SK-N-SH (cell line): ENCODE data around the gene NRG3. TPM values are rescaled to one million over a fixed set of nuclear protein-coding genes. Genes with fewer than 3 reads are reported as not detected.
A peak's percentile ranks its signal among the peaks of the same experiment; 100 is the strongest.

ENCODE experiments used
- CTCF ChIA-PET: fragments of 300-600, 350-600 bp; formaldehyde crosslinking; extraction: SDS; loops from one replicate; lab custom pipeline; 2021; lab: Yijun Ruan, JAX
- POLR2A ChIA-PET: fragments of 350-600 bp; sonication (Branson Sonifier 250); formaldehyde crosslinking; extraction: SDS; loops from one replicate; lab custom pipeline; 2020; ENCODE audit warnings: antibody characterized with exemption, inconsistent platforms; lab: Yijun Ruan, JAX
- DNase-seq: peaks from one replicate; pipeline ENCODE4 v3.0.0; 2012
- H2AFZ ChIP-seq: fragments of 200-600 bp; sonication (generic); 2 replicates; pipeline ENCODE4 v1.8.1; 2016; ENCODE audit warnings: antibody characterized with exemption, mild to moderate bottlenecking, low read depth
- H3F3A ChIP-seq: fragments of 200-600 bp; sonication (generic); replicated peaks from 2 replicates; pipeline ENCODE3; 2016; ENCODE audit warnings: antibody characterized with exemption, mild to moderate bottlenecking; ENCODE audit not compliant: insufficient read depth
- H3K27ac ChIP-seq, 2 experiments: fragments of 200-500 bp in 1 of 2; fragments of 200-600 bp in 1 of 2; sonication (Bioruptor generic) in 1 of 2; sonication (generic), shearing (Covaris generic) in 1 of 2; 2 replicates each; pipeline versions ENCODE4 v1.5.1 to v1.6.1; 2014 to 2016; ENCODE audit warnings: low read depth in 2 of 2, inconsistent platforms in 1 of 2, low read length in 1 of 2, mild to moderate bottlenecking in 1 of 2, mixed read lengths in 1 of 2
- H3K27me3 ChIP-seq: fragments of 200-600 bp; sonication (generic), shearing (Covaris generic); 2 replicates; pipeline ENCODE4 v1.6.1; 2016; ENCODE audit warnings: mixed run types; ENCODE audit not compliant: insufficient read depth
- H3K36me3 ChIP-seq, 2 experiments: fragments of 200-500 bp in 1 of 2; fragments of 200-600 bp in 1 of 2; sonication (Bioruptor generic) in 1 of 2; sonication (generic) in 1 of 2; replicated peaks in 1 of 2; 2 replicates each; pipeline versions ENCODE3 to v1.5.1; 2014 to 2016; ENCODE audit warnings: low read length in 1 of 2, mild to moderate bottlenecking in 1 of 2; ENCODE audit not compliant: insufficient read depth in 2 of 2, control insufficient read depth in 1 of 2
- H3K4me1 ChIP-seq, 2 experiments: fragments of 200-500 bp in 1 of 2; fragments of 200-600 bp in 1 of 2; sonication (Bioruptor generic) in 1 of 2; sonication (generic), shearing (Covaris generic) in 1 of 2; 2 replicates each; pipeline versions ENCODE4 v1.5.1 to v1.6.1; 2014 to 2016; ENCODE audit warnings: low read depth in 1 of 2, low read length in 1 of 2, mixed run types in 1 of 2; ENCODE audit not compliant: insufficient read depth in 2 of 2, control insufficient read depth in 1 of 2
- H3K4me2 ChIP-seq: fragments of 200-600 bp; sonication (generic), shearing (Covaris generic); 2 replicates; pipeline ENCODE4 v1.6.1; 2017; ENCODE audit warnings: mixed run types
- H3K4me3 ChIP-seq, 2 experiments: fragments of 200-500 bp in 1 of 2; fragments of 200-600 bp in 1 of 2; sonication (Bioruptor generic) in 1 of 2; sonication (generic), shearing (Covaris generic) in 1 of 2; 2 replicates each; pipeline versions ENCODE4 v1.5.1 to v1.8.1; 2014 to 2016; ENCODE audit warnings: low read depth in 2 of 2, inconsistent platforms in 1 of 2, low read length in 1 of 2, mild to moderate bottlenecking in 1 of 2, mixed read lengths in 1 of 2, moderate library complexity in 1 of 2
- H3K79me2 ChIP-seq: fragments of 200-600 bp; sonication (generic); 2 replicates; pipeline ENCODE4 v1.8.1; 2017; ENCODE audit warnings: mild to moderate bottlenecking; ENCODE audit not compliant: insufficient read depth
- H3K9ac ChIP-seq: fragments of 200-600 bp; sonication (generic); 2 replicates; pipeline ENCODE4 v1.6.1; 2017; ENCODE audit warnings: mixed run types
- H3K9me2 ChIP-seq: fragments of 200-600 bp; sonication (generic); 2 replicates; pipeline ENCODE4 v1.6.1; 2017; ENCODE audit warnings: mixed run types
- H3K9me3 ChIP-seq: fragments of 200-600 bp; sonication (generic); 2 replicates; pipeline ENCODE4 v1.6.1; 2017; ENCODE audit warnings: mixed run types, mild to moderate bottlenecking, moderate library complexity
- H4K20me1 ChIP-seq: fragments of 200-600 bp; sonication (generic); 2 replicates; pipeline ENCODE4 v1.6.1; 2017; ENCODE audit warnings: mild to moderate bottlenecking, mixed run types; ENCODE audit not compliant: insufficient read depth
- CHD2 ChIP-seq: fragments of 150-350 bp; IDR thresholded peaks from 2 replicates; pipeline ENCODE4 v1.6.1; 2018; ENCODE audit warnings: low read length; ENCODE audit not compliant: partially characterized antibody
- ELF1 ChIP-seq: IDR thresholded peaks from 2 replicates; pipeline ENCODE4 v1.4.0; 2012
- EP300 ChIP-seq, 2 experiments: IDR thresholded peaks; 2 replicates each; pipeline versions ENCODE4 v1.4.0 to v1.6.1; 2012; ENCODE audit warnings: borderline replicate concordance in 1 of 2, low read depth in 1 of 2, low read length in 1 of 2
- FOSL2 ChIP-seq: IDR thresholded peaks from 2 replicates; pipeline ENCODE4 v1.4.0; 2012; ENCODE audit warnings: low read depth, mild to moderate bottlenecking, moderate library complexity, borderline replicate concordance
- FOXJ3 ChIP-seq: sonication (generic); formaldehyde crosslinking; IDR thresholded peaks from 2 replicates; pipeline ENCODE4 v1.5.1; 2020; ENCODE audit warnings: mild to moderate bottlenecking, missing genetic modification reagents
- FOXM1 ChIP-seq: IDR thresholded peaks from 2 replicates; pipeline ENCODE4 v1.4.0; 2012; ENCODE audit warnings: low read depth, mild to moderate bottlenecking
- GABPA ChIP-seq: IDR thresholded peaks from 2 replicates; pipeline ENCODE4 v1.4.0; 2012; ENCODE audit warnings: low read depth, mild to moderate bottlenecking
- GATA2 ChIP-seq: sonication (generic); formaldehyde crosslinking; IDR thresholded peaks from 2 replicates; pipeline ENCODE4 v1.5.0; 2020; ENCODE audit warnings: mild to moderate bottlenecking, missing genetic modification reagents
- MEF2A ChIP-seq: IDR thresholded peaks from 2 replicates; pipeline ENCODE4 v1.4.0; 2012; ENCODE audit warnings: low read depth, borderline replicate concordance
- MXI1 ChIP-seq: IDR thresholded peaks from 2 replicates; pipeline ENCODE4 v1.6.1; 2012; ENCODE audit warnings: mild to moderate bottlenecking, low read depth, low read length, improper control_type of control experiment
- NFIC ChIP-seq: IDR thresholded peaks from 2 replicates; pipeline ENCODE4 v1.4.0; 2012; ENCODE audit warnings: borderline replicate concordance
- NRF1 ChIP-seq: IDR thresholded peaks from 2 replicates; pipeline ENCODE4 v1.6.1; 2012; ENCODE audit warnings: low read depth, mild to moderate bottlenecking, low read length
- POLR2AphosphoS5 ChIP-seq: IDR thresholded peaks from 2 replicates; pipeline ENCODE4 v1.6.1; 2012; ENCODE audit warnings: low read depth, low read length
- RCOR1 ChIP-seq: fragments of 150-350 bp; IDR thresholded peaks from 2 replicates; pipeline ENCODE4 v1.6.1; 2017; ENCODE audit warnings: antibody characterized with exemption, low read length
- RFX5 ChIP-seq: IDR thresholded peaks from 2 replicates; pipeline ENCODE4 v1.6.1; 2012; ENCODE audit warnings: mild to moderate bottlenecking, improper control_type of control experiment, low read length
- SIN3A ChIP-seq: IDR thresholded peaks from 2 replicates; pipeline ENCODE4 v1.6.1; 2012; ENCODE audit warnings: low read depth, mild to moderate bottlenecking, low read length, moderate library complexity, borderline replicate concordance
- TAF1 ChIP-seq: IDR thresholded peaks from 2 replicates; pipeline ENCODE4 v1.6.1; 2012; ENCODE audit warnings: low read depth, mild to moderate bottlenecking, low read length, moderate library complexity, borderline replicate concordance
- TEAD4 ChIP-seq: IDR thresholded peaks from 2 replicates; pipeline ENCODE4 v1.4.0; 2012; ENCODE audit warnings: mild to moderate bottlenecking, borderline replicate concordance; ENCODE audit not compliant: insufficient read depth
- YY1 ChIP-seq: IDR thresholded peaks from 2 replicates; pipeline ENCODE4 v1.4.0; 2012; ENCODE audit warnings: low read depth, mild to moderate bottlenecking
- WGBS: methylation state at CpG from one replicate; pipeline ENCODE4 v1.1.6; 2017; ENCODE audit warnings: low lambda C conversion rate; 5-methylcytosine and 5-hydroxymethylcytosine counted together
- polyA plus RNA-seq, 3 experiments: library from polyadenylated mRNA; depleted of rRNA; stranded (reverse); fragments of >200 nt; gene quantifications; 2 replicates each; pipeline ENCODE4 v1.2.3, GENCODE V29; 2012
- TF ChIP-seq, protein P1 (sequence below): IDR thresholded peaks from 2 replicates; pipeline ENCODE4 v1.6.1; 2012; ENCODE audit warnings: mild to moderate bottlenecking, low read depth, low read length, moderate library complexity
- TF ChIP-seq, protein P2 (sequence below): IDR thresholded peaks from 2 replicates; pipeline ENCODE4; 2012
- TF ChIP-seq, protein P3 (sequence below): fragments of 150-350 bp; IDR thresholded peaks from 2 replicates; pipeline ENCODE4 v1.6.1; 2016; ENCODE audit warnings: mild to moderate bottlenecking, low read depth, low read length
- TF ChIP-seq, protein P4 (sequence below): IDR thresholded peaks from 2 replicates; pipeline ENCODE4 v1.4.0; 2012; ENCODE audit warnings: low read depth
- TF ChIP-seq, protein P5 (sequence below): fragments of 200-600 bp; sonication (generic); IDR thresholded peaks from 2 replicates; pipeline ENCODE4 v1.6.1; 2017; ENCODE audit warnings: antibody characterized with exemption, mild to moderate bottlenecking, moderate library complexity
- TF ChIP-seq, protein P6 (sequence below): fragments of 150-350 bp; IDR thresholded peaks from 2 replicates; pipeline ENCODE4 v1.6.1; 2017; ENCODE audit warnings: antibody characterized with exemption, low read length, low read depth, borderline replicate concordance

NRG3 gene
- polyA plus RNA-seq, 1 of the 3 experiments (the other 2 are of a cell fraction) = 0.03 TPM

DNA sequence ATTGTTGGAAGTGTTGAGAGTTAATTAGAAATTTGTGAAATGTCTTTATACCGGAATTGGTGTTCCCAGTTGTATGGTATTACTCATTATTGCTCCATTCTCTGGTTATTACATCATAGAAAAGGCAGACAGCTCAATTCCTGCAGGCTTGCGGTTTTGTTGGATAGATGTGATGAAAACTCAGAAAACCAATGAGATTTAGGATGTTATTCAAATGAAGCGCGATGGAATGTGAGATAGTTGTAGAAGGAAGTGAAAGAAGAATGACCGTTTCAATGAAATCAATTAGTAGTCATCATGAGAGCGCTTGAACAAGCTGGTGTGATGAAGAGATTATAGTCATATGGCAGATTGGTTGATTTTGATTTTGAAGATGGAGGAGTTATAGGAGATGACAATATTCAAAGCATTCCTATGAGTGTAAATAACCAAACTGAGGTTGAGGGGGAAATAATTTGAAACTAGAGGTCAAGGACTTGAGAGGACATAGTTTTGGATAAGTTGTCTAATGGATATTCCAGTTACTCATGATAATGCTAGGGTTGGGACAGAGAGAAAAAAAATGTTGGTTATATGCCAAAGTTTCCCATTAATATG, 991.5 kb downstream of the NRG3 start:
- Histone ChIP-seq H3K4me3 (peak overlapping the region in 1 of 2 experiments; percentile 8; a peak in 1 of 4 replicates), H3K4me2 (peak overlapping the region; percentile 61), H3K79me2 (no peaks in the 10 kb centered on the region), H2AFZ (peak overlapping the region; percentile 19; the same call in 1 of the 2 replicates), H3F3A (peaks cover 30% of the 10 kb centered on the region), H3K9ac (peak overlapping the region; percentile 66; the same call in 1 of the 2 replicates), H4K20me1 (no peaks in the 10 kb centered on the region), H3K27me3 (no peaks in the 10 kb centered on the region), H3K9me2 (no peaks in the 10 kb centered on the region), H3K4me1 (peaks cover 3 to 28% of the 10 kb centered on the region in 2 experiments), H3K9me3 (no peaks in the 10 kb centered on the region), H3K36me3 (no peaks in the 10 kb centered on the region), H3K27ac (peak overlapping the region; percentile 86 to 94)
- ChIA-PET CTCF (no interaction called here), POLR2A (no interaction called here)
- DNase-seq = no peak
- WGBS = 16% methylated on average over 6 of the region's 6 CpGs
- TF ChIP-seq, protein P1, sequence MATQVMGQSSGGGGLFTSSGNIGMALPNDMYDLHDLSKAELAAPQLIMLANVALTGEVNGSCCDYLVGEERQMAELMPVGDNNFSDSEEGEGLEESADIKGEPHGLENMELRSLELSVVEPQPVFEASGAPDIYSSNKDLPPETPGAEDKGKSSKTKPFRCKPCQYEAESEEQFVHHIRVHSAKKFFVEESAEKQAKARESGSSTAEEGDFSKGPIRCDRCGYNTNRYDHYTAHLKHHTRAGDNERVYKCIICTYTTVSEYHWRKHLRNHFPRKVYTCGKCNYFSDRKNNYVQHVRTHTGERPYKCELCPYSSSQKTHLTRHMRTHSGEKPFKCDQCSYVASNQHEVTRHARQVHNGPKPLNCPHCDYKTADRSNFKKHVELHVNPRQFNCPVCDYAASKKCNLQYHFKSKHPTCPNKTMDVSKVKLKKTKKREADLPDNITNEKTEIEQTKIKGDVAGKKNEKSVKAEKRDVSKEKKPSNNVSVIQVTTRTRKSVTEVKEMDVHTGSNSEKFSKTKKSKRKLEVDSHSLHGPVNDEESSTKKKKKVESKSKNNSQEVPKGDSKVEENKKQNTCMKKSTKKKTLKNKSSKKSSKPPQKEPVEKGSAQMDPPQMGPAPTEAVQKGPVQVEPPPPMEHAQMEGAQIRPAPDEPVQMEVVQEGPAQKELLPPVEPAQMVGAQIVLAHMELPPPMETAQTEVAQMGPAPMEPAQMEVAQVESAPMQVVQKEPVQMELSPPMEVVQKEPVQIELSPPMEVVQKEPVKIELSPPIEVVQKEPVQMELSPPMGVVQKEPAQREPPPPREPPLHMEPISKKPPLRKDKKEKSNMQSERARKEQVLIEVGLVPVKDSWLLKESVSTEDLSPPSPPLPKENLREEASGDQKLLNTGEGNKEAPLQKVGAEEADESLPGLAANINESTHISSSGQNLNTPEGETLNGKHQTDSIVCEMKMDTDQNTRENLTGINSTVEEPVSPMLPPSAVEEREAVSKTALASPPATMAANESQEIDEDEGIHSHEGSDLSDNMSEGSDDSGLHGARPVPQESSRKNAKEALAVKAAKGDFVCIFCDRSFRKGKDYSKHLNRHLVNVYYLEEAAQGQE = no peak
- TF ChIP-seq NFIC = peak; percentile 87
- TF ChIP-seq, protein P2, sequence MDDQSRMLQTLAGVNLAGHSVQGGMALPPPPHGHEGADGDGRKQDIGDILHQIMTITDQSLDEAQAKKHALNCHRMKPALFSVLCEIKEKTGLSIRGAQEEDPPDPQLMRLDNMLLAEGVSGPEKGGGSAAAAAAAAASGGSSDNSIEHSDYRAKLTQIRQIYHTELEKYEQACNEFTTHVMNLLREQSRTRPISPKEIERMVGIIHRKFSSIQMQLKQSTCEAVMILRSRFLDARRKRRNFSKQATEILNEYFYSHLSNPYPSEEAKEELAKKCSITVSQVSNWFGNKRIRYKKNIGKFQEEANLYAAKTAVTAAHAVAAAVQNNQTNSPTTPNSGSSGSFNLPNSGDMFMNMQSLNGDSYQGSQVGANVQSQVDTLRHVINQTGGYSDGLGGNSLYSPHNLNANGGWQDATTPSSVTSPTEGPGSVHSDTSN = peak; percentile 96
- no peak for TF ChIP-seq GABPA
- TF ChIP-seq SIN3A = peak; percentile 22; the same call in 1 of the 2 replicates
- TF ChIP-seq GATA2 (CRISPR knock-in tag) = no peak
- TF ChIP-seq ELF1 = no peak; the same call in 1 of the 2 replicates
- TF ChIP-seq TEAD4 = peak; percentile 98
- TF ChIP-seq, protein P3, sequence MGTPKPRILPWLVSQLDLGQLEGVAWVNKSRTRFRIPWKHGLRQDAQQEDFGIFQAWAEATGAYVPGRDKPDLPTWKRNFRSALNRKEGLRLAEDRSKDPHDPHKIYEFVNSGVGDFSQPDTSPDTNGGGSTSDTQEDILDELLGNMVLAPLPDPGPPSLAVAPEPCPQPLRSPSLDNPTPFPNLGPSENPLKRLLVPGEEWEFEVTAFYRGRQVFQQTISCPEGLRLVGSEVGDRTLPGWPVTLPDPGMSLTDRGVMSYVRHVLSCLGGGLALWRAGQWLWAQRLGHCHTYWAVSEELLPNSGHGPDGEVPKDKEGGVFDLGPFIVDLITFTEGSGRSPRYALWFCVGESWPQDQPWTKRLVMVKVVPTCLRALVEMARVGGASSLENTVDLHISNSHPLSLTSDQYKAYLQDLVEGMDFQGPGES = no peak
- peak in 1 of 2 experiments; percentile 99; a peak in 2 of 4 replicates for TF ChIP-seq EP300 (IDR thresholded peaks at IDR 0.05; ENCODE audit: borderline replicate concordance in 1 of 2, low read depth in 1 of 2, low read length in 1 of 2)
- TF ChIP-seq MXI1 = no peak
- TF ChIP-seq MEF2A = peak; percentile 75; the same call in 1 of the 2 replicates
- TF ChIP-seq POLR2AphosphoS5 = peak; percentile 60; the same call in 1 of the 2 replicates
- TF ChIP-seq, protein P4, sequence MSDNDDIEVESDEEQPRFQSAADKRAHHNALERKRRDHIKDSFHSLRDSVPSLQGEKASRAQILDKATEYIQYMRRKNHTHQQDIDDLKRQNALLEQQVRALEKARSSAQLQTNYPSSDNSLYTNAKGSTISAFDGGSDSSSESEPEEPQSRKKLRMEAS = no peak; the same call in 1 of the 2 replicates
- no peak for TF ChIP-seq TAF1
- peak; percentile 88 for TF ChIP-seq FOSL2
- no peak for TF ChIP-seq CHD2
- no peak for TF ChIP-seq FOXJ3 (CRISPR knock-in tag)
- no peak for TF ChIP-seq YY1
- peak; percentile 99 for TF ChIP-seq FOXM1
- TF ChIP-seq, protein P5, sequence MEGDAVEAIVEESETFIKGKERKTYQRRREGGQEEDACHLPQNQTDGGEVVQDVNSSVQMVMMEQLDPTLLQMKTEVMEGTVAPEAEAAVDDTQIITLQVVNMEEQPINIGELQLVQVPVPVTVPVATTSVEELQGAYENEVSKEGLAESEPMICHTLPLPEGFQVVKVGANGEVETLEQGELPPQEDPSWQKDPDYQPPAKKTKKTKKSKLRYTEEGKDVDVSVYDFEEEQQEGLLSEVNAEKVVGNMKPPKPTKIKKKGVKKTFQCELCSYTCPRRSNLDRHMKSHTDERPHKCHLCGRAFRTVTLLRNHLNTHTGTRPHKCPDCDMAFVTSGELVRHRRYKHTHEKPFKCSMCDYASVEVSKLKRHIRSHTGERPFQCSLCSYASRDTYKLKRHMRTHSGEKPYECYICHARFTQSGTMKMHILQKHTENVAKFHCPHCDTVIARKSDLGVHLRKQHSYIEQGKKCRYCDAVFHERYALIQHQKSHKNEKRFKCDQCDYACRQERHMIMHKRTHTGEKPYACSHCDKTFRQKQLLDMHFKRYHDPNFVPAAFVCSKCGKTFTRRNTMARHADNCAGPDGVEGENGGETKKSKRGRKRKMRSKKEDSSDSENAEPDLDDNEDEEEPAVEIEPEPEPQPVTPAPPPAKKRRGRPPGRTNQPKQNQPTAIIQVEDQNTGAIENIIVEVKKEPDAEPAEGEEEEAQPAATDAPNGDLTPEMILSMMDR = no peak
- no peak for TF ChIP-seq RCOR1
- TF ChIP-seq, protein P6, sequence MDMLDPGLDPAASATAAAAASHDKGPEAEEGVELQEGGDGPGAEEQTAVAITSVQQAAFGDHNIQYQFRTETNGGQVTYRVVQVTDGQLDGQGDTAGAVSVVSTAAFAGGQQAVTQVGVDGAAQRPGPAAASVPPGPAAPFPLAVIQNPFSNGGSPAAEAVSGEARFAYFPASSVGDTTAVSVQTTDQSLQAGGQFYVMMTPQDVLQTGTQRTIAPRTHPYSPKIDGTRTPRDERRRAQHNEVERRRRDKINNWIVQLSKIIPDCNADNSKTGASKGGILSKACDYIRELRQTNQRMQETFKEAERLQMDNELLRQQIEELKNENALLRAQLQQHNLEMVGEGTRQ = no peak
- no peak for TF ChIP-seq RFX5
- no peak for TF ChIP-seq NRF1
